ENCODE measurements around the gene C1orf210. TPM values are rescaled to one million over a fixed set of nuclear protein-coding genes. Genes with fewer than 3 reads are reported as not detected.

Gene C1orf210
- total RNA-seq, 2 experiments from 2014 or later: not detected

- no peaks in the 10 kb centered on the region for H3K4me1 ChIP-seq (ENCODE audit: insufficient read depth, low read length)
- TF ChIP-seq CTCF (IDR thresholded peaks at IDR 0.05): no peak
- no peak overlapping the region for H3K27ac Mint-ChIP-seq
- ATAC-seq (ENCODE audit: poor library complexity): no peak
- CTCF ChIA-PET: no interaction called here
- peaks cover 15% of the 10 kb centered on the region for H3K9me3 Mint-ChIP-seq
- H3K4me3 ChIP-seq (ENCODE audit: low read length): no peak overlapping the region
- H3K27me3 ChIP-seq (ENCODE audit: control insufficient read depth in 1 of 2, insufficient read depth in 2 of 2, low read length in 2 of 2): no peaks in the 10 kb centered on the region
- H3K9me3 ChIP-seq (ENCODE audit: control insufficient read depth in 1 of 2, insufficient read depth in 1 of 2, low read length in 2 of 2): peaks cover 15 to 20% of the 10 kb centered on the region in 2 experiments
- H3K4me3 Mint-ChIP-seq: no peak overlapping the region
- no peak overlapping the region for H3K27ac ChIP-seq (ENCODE audit: low read depth in 1 of 2, low read length in 2 of 2)
- no peaks in the 10 kb centered on the region for H3K27me3 Mint-ChIP-seq
- intact Hi-C loops (cut with DNase I, micrococcal nuclease): no loop called here
- no peaks in the 10 kb centered on the region for H3K36me3 ChIP-seq (ENCODE audit: insufficient read depth, low read length)
- POLR2A ChIA-PET: no interaction called here
- peaks cover 13% of the 10 kb centered on the region for H3K36me3 Mint-ChIP-seq (ENCODE audit: low read depth)
- no peak for DNase-seq
- peaks cover 33% of the 10 kb centered on the region for H3K4me1 Mint-ChIP-seq (ENCODE audit: low read depth)
These were observed 39.4 kb upstream of the C1orf210 start for GRCh38 chr1:43324810-43325209.

- H3K4me1 ChIP-seq (ENCODE audit: insufficient read depth, low read length): no peaks in the 10 kb centered on the region
- no peak for ATAC-seq (ENCODE audit: poor library complexity)
- Mint-ChIP-seq H3K9me3 (peaks cover 8% of the 10 kb centered on the region), H3K4me3 (no peak overlapping the region), H3K27me3 (no peaks in the 10 kb centered on the region), H3K4me1 (ENCODE audit: low read depth) (peaks cover 22% of the 10 kb centered on the region), H3K36me3 (ENCODE audit: low read depth) (peaks cover 13% of the 10 kb centered on the region), H3K27ac (no peak overlapping the region)
- TF ChIP-seq CTCF (IDR thresholded peaks at IDR 0.05): no peak
- intact Hi-C loops (cut with DNase I, micrococcal nuclease): no loop called here
- peaks cover 9 to 16% of the 10 kb centered on the region in 2 experiments for H3K9me3 ChIP-seq (ENCODE audit: control insufficient read depth in 1 of 2, insufficient read depth in 1 of 2, low read length in 2 of 2)
- H3K36me3 ChIP-seq (ENCODE audit: insufficient read depth, low read length): no peaks in the 10 kb centered on the region
- ChIA-PET POLR2A (no interaction called here), CTCF (no interaction called here)
- no peak overlapping the region for H3K27ac ChIP-seq (ENCODE audit: low read depth in 1 of 2, low read length in 2 of 2)
- no peak overlapping the region for H3K4me3 ChIP-seq (ENCODE audit: low read length)
- no peaks in the 10 kb centered on the region for H3K27me3 ChIP-seq (ENCODE audit: control insufficient read depth in 1 of 2, insufficient read depth in 2 of 2, low read length in 2 of 2)
- no peak for DNase-seq
These were observed 37.1 kb upstream of the C1orf210 start for GRCh38 chr1:43322506-43322905.

GRCh38 chr1:43321331-43321891 is 36.0 kb upstream of the C1orf210 start:
- intact Hi-C loops (cut with DNase I, micrococcal nuclease): no loop called here
- H3K9me3 ChIP-seq (ENCODE audit: control insufficient read depth in 1 of 2, insufficient read depth in 1 of 2, low read length in 2 of 2): peaks cover 9 to 11% of the 10 kb centered on the region in 2 experiments
- DNase-seq (no peak), ATAC-seq (ENCODE audit: poor library complexity) (no peak)
- Mint-ChIP-seq H3K27me3 (no peaks in the 10 kb centered on the region), H3K27ac (no peak overlapping the region), H3K36me3 (ENCODE audit: low read depth) (peaks cover 13% of the 10 kb centered on the region), H3K4me3 (no peak overlapping the region), H3K4me1 (ENCODE audit: low read depth) (peaks cover 13% of the 10 kb centered on the region), H3K9me3 (peaks cover 7% of the 10 kb centered on the region)
- no peak overlapping the region for H3K27ac ChIP-seq (ENCODE audit: low read depth in 1 of 2, low read length in 2 of 2)
- ChIA-PET CTCF (no interaction called here), POLR2A (no interaction called here)
- no peaks in the 10 kb centered on the region for H3K36me3 ChIP-seq (ENCODE audit: insufficient read depth, low read length)
- no peaks in the 10 kb centered on the region for H3K27me3 ChIP-seq (ENCODE audit: control insufficient read depth in 1 of 2, insufficient read depth in 2 of 2, low read length in 2 of 2)
- TF ChIP-seq CTCF (IDR thresholded peaks at IDR 0.05): no peak
- no peak overlapping the region for H3K4me3 ChIP-seq (ENCODE audit: low read length)
- H3K4me1 ChIP-seq (ENCODE audit: insufficient read depth, low read length): no peaks in the 10 kb centered on the region

Measured in CD4-positive, alpha-beta T cell (primary cell).